ENCODE results near the gene G3BP1.

G3BP1 gene

GRCh38 chr5:151735646-151736045 lies 36.1 kb upstream of the G3BP1 start:
- no peak for TF ChIP-seq CTCF (IDR thresholded peaks at IDR 0.05; ENCODE audit: low read depth, low read length)
- H3K4me3 ChIP-seq (ENCODE audit: low read depth, low read length) = no peak overlapping the region

- no peak for TF ChIP-seq CTCF (IDR thresholded peaks at IDR 0.05; ENCODE audit: low read depth, low read length)
- no peak overlapping the region for H3K4me3 ChIP-seq (ENCODE audit: low read depth, low read length)
Measured at GRCh38 chr5:151737431-151737830, 34.3 kb upstream of the G3BP1 start.

GRCh38 chr5:151738125-151738848 lies 33.5 kb upstream of the G3BP1 start:
- no peak for TF ChIP-seq CTCF (IDR thresholded peaks at IDR 0.05; ENCODE audit: low read depth, low read length)
- H3K4me3 ChIP-seq (ENCODE audit: low read depth, low read length) = no peak overlapping the region

GRCh38 chr5:151739395-151739794 lies 32.4 kb upstream of the G3BP1 start:
- TF ChIP-seq CTCF (IDR thresholded peaks at IDR 0.05; ENCODE audit: low read depth, low read length) = no peak; the same call in 1 of the 2 replicates
- H3K4me3 ChIP-seq (ENCODE audit: low read depth, low read length) = no peak overlapping the region

- H3K4me3 ChIP-seq (ENCODE audit: low read depth, low read length) = peak overlapping the region; percentile 25
- no peak for TF ChIP-seq CTCF (IDR thresholded peaks at IDR 0.05; ENCODE audit: low read depth, low read length)
Measured at GRCh38 chr5:151739939-151740335, 31.8 kb upstream of the G3BP1 start.

GRCh38 chr5:151740336-151740942 lies 31.3 kb upstream of the G3BP1 start:
- H3K4me3 ChIP-seq (ENCODE audit: low read depth, low read length) = peak overlapping the region; percentile 25

More at GRCh38 chr5:151740336-151740942, 31.3 kb upstream of the G3BP1 start:
- peak; percentile 69 for TF ChIP-seq CTCF (IDR thresholded peaks at IDR 0.05; ENCODE audit: low read depth, low read length)

Measured in WI38 (cell line).